ENCODE data around the gene JAKMIP3.

- TF ChIP-seq POLR2A (IDR thresholded peaks at IDR 0.05) = no peak
- no peak for TF ChIP-seq CTCF (IDR thresholded peaks at IDR 0.05)
Measured at GRCh38 chr10:132045324-132045723, 20.4 kb upstream of the JAKMIP3 start.

Measured in uterus (tissue), 2 donors.